ENCODE data around the gene MTMR10.

MTMR10 gene

DNA sequence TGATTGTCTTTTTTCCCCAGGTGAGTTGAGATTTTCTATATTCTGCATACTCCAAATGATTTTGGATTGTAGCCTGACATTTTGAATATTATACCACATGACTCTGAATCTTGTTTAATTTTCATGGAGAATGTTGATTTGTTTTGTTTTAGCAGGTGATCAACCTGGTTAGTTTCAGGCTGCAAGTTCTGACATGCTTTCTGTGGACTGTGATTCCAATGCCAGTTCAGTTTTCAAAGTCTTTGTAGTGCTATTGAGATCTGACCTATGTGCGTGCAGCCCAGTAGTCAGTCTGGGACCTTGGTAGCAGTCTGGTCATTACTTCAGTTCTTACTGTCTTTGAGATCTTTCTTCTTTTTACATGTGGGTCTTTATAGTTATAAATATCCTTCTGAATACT lies 18.6 kb upstream of the MTMR10 start:
- no peak for DNase-seq

DNA sequence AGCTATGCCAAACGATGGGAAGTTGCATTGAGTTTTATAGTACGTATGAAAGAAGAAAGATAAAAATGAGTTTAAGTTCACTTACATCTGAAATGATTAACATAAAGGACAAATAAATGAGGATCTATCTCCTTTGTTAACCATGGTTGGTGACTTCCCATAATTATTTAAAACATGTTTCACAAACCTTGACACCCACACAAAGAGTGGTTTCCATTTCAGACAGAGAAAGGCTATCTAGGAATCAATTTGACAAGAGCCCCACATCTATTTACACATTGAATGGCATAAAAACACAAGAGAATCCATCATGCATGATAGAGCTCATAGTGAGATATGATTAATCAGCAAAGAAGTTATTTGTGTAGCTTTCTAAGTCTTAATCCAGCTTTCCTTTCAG lies 14.2 kb upstream of the MTMR10 start:
- DNase-seq, result no peak

DNA sequence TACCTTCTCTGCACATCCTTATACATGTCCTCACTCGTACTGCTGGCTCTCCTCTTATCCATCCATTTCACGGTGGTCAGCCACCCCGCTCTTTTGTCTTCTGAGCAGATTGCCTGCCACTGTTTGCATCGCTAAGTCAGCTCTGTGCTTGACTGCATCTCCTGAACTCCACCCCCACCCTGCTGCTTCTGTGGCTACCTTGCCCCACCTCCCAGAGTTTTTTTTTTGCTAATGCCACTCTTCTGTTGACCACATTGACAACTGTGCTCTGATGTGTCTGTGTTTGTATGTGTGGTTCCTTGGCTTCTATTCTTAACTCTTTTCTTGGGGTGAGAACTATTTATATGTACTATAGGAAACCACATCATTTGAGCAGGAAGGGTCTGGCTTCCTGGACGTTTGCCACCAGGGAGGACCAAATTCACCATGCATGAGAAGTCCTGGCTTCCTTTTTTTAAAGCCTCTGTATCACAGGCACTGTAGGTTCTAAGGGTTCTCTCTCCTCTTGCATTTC lies 12.8 kb upstream of the MTMR10 start:
- DNase-seq, result peak; percentile 17

DNA sequence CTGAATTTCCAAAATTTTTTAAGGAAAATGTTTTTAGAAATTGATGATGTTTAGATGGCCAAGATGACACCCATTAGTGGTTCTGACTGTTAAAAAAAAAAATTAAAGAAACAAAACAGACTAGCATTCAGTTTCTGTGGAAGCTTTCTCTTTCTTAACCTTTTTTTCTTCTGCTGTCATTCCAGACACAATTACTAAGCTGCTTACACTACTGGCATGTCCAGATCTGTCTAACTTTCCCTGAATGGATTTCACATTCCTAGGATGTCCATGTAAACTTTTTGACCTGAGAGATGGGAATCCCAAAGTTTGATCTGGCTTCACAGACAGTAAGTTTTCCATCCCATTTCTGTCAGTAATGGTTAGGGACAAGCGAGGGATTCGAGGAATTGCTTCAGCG lies 10.3 kb upstream of the MTMR10 start:
- no peak for DNase-seq

DNA sequence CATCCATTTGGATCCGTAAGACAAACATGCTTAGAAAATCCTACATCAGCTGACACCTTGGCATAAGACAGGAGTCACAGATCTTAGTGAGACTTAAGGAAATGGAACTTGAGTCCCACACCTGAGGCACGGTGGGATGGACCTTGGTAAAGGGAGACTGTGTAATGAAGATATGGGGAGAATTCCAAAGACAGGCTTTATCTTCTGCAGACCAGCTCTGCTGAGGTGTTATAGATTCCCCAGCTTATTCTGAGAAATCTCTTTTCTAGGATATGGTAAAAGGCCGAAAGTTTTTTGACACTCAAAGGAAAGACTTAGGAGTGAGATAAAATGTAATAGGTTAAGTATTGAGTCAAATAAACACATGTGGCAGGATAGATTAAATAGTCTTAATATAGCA lies 8.3 kb upstream of the MTMR10 start:
- no peak for DNase-seq

DNA sequence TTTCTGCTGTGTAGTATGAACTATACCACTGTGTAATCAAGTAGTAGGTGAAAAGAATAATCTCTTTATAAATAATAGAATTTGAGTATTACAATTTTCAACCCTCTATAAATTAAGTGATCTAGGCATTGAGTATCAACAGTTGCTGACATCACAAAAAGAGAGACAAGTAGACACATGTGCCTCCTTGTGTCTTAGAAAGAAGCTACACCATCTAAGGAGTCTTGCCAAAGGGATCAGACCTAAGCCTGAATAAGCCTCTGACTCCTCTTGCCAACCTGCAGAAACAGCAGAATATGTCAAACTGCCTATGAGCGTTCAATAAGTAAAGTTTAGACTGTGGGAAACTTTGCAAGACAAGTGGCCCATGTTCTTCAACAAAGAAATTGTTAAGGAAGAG lies 5.8 kb upstream of the MTMR10 start:
- no peak for DNase-seq

DNA sequence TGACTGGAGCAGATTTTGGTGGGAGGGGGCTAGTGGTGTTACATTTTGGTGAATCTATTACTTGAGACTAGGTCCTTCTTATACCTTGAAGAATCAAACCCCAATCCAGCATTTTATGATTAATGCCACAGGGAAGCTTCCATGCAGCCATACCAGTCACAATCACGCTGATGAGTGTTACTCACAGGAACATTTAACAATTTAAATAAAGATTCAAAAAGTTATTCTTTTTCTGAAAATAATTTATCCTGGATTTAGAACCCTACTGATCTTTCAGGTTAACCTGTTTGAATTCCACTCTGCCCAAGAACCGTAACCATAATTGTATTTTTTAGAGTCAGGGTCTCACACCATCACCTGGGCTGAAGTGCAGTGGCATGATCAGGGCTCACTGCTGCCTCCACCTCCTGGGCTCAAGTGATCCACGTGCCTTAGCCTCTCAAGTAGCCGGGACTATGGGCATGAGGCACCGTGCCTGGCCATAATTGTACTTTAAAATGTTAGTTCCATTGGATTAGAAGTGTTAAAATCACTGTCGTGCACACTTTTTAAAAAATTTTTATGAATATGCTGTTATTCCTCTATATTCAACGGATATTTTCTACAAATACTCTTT lies 929 bp upstream of the MTMR10 start:
- DNase-seq, result no peak

DNA sequence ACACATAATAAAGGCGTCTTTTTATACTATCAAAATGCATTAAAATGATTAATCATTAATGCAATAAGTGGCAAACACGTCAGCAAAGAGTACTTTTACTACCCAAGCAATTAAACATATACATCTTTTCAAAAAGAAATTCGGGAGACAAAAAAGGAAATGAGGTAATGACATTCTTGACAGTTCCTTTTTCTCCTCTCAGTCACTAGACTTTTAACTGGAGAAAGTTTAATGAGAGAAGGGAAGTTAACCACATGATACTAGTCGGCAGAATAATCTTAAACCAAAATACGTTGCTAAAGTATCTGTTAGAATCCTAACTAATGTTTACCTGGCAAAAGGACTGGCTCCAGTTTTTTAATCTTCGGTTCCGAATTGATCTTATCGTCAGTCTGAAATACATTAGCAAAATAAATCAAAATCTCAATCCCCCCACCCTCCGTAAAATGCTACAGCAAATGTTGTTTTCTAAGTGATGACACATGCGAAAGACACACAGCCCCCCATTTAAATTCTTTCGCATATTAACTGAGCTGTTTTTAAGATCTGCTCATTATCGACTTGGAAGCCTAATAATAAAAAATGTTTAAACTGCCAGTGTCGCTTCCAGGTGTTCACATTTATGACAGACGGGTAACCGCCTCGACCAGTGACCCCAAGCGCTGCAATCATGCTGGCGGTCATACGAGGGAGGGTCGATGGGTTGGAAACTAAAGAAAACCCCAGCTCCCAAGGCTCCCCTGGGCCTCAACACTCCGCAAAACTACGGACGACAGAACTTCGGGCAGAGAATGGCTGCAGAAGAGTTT lies 778 bp downstream of the MTMR10 start:
- no peak for DNase-seq

DNA sequence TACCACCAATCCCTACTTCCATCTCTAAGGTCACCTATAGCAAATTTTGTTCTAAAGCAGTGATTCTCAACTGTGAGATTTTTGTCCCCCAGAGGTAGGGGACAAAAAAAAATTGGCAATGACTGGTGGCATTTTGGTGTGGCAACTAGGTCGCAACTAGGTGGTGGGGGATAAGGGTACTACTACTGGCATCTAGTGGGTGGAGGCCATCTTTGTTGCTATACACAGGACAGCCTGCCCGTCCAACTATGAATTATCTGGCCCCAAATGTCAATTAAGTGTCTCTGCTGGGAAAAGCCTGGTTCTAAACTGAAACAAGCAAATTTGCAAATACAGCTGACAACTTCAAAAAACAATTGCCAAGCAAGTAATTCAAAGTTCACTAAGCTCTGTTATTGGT lies 1.4 kb downstream of the MTMR10 start:
- DNase-seq, result peak; percentile 19

DNA sequence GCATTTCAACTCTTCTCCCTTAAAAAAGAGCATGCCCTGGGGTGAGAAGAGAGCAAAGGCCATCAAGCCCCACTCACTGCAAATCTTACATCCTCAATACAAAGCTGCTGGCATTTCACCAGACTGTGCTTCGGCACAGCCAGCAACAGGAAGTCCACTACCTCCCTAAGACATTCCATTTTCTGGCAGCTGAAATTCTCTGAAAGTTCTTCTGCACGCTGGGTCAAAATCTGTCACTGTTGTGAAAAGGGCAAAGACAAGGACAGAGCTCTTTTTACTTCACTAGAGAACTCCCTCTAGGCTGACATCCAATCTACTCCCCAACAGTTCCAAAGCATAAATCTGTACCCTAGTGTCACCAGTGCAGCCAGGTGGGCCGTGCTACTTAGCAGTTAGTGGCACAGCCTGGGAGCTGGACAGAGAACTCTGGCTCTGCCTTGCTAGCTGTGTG lies 6.3 kb downstream of the MTMR10 start:
- no peak for DNase-seq

DNA sequence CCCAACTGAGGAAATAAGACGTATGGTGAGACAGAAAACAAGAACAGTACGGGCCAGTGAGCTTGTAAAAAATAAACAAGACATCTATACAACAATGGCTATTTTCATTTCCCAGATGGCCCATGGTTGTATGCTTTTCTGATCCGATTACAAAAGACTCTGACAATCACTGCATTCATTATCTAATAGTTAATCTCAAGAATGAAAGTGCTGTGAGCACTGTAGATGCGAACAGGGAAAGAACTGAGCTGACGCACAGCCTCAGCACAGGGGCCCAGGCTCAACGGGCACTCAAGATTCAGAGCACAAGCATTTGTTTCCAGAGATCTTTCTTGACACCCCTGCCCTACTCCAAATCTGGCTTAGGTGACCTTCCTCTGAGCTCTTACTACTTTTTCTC lies 6.9 kb downstream of the MTMR10 start:
- no peak for DNase-seq

DNA sequence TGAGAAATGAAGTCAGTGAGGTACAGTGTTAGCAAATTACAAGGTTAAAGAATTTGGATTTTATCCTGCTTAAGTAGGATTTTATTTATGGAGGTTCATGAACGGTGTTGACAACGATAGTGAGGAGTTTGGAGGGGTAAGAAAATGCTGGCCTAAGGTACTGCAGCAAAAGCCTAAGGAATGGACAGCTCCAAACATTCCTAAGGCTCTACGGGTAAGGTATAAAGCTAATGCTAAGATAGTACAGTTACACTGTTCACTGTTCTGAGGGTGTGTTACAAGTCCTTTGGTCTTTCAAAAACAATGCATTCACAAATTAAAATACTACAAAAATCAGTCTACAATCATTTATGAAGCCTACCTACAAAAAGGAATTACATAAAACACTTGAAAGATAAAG lies 7.3 kb downstream of the MTMR10 start:
- no peak for DNase-seq

DNA sequence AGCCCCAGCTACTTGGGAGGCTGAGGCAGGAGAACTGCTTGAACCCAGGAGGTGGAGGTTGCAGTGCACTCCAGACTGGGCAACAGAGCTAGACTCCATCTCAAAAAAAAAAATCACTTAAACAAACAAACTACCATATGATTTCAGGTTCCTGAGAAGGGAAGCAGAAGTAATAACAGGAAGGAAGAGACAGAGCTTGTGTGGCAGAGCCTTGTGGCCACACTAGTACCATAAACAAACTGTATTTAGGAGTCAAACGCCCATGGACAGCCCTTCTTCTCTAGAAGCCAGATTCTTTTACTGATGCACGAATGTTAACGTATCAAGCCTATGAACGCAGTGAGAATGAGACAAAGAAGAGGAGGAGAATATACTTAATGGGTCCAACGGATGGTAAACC lies 12.0 kb downstream of the MTMR10 start:
- no peak for DNase-seq

DNA sequence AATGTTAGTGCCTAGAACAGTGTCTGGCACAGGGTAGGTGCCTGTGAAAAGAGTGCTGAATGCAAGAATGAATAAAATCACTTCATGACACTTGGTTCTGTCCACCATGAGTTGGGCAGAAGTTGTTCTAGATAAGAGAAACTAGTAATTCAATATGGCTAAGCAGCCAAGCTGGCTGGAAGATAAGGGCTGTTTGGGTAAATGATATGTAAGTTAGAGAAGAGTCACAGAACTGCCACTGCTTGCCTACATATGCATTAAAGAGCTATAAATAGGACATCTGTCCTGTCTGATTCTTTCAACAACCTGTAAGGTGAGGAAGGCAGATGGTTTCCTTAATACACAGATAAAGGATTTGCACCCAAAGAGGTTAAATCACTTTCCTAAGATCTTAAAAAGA lies 13.1 kb downstream of the MTMR10 start:
- DNase-seq, result no peak

DNA sequence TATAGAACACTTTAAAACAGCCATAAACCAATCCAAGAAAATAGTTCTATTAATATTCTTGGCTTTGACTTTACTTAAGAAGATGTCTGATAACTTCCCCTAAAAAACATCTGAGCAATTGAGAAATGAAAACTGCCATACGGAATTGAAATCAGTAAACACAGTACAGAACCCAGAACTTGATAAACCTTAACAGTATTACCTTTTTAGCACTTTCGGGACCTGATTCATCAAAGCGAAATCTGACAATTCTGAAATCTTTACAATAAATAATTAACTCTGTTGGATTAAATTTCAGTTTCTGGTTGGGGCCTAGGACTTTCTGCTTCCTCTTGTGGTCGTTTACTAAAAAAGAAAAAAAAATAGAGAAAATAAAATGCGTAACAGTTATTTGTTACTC lies 17.3 kb downstream of the MTMR10 start:
- no peak for DNase-seq

DNA sequence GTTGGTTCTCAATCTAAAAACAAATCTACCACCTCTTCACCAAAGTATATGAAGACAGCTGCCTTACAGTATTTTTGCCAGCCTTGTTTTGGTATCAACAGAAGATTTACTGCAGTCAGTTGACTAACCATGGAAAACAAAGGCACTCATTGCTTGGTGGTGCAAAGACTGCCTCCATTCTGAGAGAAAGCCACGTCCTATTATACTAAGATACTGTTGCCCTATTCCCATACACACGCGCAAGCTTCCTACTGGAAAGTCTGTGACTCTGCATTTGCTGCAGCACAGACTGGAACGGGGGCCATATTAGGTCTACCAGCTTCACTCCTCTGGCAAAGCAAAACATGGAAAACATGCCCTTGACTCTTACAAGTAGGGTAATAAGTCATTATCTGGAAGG lies 18.0 kb downstream of the MTMR10 start:
- DNase-seq, result no peak

DNA sequence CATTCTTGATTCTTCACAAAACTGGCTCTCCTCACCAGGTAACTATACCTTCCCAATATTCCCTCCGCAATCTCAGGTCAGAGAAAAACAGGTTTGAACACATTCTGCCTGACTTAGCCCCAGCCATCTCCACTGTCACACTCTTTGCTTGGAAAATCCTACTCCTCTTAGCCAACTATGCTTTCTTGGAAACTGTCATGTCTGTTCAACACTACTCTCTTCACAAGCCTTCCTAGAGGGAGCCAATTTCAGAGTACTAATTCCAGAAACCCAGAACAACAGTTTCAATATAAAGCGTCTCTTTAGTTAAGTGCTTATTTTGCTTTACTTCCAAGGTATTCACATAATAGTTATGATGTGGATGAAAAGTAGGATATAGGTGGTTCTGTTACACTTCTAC lies 21.7 kb downstream of the MTMR10 start:
- no peak for DNase-seq

DNA sequence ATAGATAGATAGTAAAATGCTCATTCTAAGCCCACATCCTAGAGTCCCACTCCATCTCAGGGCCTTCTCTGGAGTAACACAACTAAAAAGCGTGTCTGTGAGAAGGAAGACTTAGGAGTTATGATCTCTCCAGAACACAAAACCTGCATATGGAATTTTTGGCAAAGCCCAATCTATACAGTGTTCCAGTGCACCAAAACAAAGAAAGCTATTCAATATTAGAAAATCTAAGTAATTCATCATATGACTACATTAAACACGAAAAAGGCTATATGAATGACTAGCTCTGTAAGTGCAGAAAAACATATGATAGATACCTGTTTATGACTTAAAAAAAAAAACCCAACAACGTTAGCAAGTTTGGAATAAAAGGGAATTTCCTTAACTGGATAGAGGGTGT lies 27.7 kb downstream of the MTMR10 start:
- DNase-seq, result no peak

DNA sequence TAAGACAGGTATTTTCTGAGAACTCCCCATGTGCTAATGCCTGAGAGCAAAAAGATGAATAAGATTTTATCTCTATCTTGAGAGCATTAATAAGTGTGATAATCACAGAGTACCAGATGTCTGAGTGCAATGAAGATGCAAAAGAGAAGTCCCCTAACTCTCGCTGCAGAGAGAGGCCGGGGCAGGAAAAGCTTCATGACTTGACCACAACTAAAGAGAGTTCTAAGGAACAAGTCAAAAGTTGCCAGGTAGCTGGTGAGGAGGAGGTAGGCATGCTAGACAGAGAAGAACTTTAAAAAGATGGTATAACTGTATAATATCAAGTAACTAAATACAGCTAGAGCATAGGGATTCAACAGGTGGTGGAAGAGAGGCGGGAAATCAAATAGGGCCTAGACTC lies 28.8 kb downstream of the MTMR10 start:
- DNase-seq, result no peak

DNA sequence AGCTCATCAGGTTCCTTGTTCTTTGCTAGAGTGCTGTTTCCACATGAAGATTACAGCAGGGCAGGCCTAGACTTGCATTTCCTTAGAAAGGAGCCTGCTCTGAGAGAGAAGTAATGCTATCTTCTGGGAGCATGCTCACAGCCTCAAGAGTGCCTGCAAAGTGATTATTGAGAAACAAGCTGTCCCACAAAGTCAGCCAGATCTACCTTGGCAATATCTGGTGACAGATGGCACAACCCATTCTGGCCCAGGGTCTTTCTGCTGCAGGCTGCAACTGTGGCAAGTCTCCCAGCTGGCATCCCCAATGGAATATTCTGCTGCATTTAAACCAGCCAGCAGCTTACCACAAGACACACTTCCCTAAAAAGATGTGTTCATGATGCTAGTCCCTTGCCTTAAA lies 29.3 kb downstream of the MTMR10 start:
- DNase-seq, result no peak

DNA sequence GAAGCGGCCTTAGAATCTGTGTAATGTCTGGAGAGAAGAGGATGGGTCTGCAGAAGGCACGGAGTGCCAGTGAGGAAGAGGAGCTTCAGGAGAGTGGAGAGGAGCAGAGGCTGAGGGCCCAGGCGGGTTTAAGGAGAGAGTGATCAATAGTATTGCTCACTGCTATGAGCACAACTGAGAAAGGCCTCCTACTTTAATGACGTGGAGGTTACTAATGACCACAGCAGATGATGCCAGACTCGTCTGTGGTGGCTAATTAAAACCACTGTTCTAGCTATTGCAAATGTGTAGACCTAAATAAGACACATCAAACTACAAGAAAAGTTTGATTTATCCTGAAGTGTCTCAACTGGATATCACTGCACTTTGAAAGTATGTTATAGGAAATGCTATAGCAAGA lies 33.2 kb downstream of the MTMR10 start:
- DNase-seq, result no peak

DNA sequence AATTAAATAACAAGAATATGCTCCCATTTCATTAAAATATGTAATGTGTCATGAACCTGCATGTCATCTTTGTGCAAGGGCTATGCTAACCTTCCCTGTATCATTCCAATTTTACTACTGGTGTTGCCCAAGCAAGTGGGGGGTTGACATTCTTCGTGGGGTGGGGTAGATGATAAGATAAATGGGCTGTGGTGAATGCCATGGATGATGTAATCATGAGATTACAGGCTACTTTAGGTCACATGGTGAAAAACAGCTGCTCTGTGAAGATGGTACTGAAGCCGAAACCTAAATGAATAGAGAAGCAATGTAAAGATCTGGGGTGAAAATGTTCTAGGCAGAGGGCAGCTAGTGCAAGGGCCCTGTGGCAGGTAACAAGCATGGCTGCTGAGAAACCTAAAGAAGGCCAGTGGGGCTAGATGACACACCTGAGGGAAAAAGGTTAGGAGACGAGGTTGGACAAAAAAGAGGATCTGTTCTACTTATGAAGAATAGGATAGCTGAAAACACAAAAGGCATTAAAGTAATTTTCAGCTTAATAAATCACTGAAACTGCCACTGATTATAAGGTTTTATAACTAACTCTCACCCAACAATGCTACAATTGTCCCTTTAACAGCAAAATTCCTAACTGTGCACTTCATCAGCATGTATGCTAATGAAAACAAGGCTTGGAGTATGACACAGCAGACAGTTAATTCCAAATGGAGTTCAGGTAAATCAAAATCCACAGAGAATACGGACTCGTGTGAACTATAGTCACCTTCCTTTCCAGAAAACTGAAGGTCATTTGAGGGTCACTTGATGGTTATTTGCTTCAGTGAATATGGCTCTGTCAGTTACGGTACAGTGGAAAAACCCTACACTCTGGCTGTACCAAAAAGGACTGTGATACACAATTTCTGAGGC lies 35.0 kb downstream of the MTMR10 start:
- DNase-seq, result no peak

DNA sequence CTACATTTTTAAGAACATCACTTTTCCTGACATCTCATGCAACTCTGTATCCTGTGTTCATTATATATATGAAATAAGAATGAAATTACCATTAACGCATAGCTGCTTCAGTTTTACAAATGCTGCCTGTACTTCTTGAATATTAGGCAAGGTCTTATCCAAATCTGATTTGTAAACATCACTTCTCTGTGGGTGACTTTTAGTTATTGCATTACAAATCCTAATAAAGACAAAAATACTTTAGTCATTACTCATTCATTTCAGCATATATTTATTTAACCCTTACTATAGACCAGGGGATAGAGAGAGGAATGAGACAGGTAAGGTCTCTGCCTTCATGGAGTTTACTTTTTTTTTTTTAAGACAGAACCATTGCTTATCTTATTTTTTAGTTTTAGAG lies 36.8 kb downstream of the MTMR10 start:
- no peak for DNase-seq
